ENCODE measurements around the gene MOV10L1.
A peak's percentile ranks its signal among the peaks of the same experiment; 100 is the strongest.
"Not testable (repeated sequence)": the region's sequence is repeated elsewhere in the genome, so short reads cannot be mapped to it uniquely, and the experiment has no call there.

The MOV10L1 gene

DNA sequence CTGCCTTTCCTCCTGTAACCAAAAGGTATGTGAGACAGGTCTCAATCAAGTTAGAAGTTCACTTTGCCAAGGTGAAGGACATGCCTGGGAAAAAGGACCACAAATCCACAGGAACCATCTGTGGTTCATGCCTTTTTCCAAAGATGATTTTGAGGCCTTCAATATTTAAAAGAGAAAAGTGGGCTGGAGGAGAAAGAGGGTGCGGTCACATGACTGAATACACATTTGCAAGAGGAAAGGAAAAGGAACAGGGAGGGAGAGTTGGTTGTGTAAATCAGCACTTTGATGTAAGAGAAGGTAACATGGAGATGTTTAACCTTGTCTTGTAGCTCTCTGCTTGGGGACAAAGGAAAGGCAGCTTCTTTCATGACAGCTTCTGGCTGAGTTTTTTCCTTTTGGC, 21.2 kb downstream of the MOV10L1 start:
- no peak for DNase-seq

DNA sequence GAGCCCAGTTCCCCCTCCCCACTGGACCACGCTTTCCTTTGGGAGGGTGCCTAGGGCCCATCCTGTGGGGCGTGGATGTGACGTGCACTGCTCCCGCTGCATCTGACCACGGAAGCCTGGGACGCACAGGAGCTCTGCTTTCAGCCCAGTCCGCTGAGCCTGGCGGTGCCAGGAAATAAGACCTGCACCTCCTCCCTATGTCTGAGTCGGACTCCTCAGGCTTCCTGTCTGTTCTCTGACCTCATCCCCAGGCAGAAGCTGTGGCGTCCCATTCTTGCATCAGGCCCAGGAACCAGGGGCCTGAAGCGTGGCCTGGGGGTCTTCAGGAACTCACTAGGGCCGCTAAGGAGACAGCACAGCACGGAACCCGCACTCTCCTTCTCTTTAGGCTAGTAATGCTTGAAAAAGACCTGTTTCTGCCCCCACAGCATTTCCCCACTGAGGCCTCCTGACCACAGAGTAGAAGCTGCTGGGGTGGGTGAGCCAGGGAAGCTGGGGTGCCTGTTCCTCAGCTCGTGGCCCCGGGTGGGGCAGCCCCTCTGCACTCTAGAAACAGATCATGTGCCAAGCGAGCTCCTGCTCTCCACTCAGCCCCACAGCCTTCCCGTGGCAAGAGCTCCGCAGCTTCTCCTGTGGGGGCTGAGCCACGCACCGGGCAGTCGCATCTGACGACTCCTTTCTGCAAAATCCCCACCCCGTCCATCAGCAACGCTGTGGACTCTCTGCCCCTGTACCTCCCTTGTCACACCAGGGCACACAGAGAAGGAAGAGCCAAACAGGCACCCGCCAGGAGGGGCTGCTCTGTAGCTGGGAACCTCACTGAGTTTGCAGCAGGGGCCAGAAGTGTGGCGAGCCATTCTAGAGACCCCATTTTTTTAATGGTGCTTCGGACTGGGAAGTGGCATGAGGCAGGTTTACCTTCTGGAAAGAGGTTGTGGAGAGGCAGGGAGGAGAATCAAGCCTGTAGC, 22.6 kb downstream of the MOV10L1 start:
- peak; percentile 27 for DNase-seq

DNA sequence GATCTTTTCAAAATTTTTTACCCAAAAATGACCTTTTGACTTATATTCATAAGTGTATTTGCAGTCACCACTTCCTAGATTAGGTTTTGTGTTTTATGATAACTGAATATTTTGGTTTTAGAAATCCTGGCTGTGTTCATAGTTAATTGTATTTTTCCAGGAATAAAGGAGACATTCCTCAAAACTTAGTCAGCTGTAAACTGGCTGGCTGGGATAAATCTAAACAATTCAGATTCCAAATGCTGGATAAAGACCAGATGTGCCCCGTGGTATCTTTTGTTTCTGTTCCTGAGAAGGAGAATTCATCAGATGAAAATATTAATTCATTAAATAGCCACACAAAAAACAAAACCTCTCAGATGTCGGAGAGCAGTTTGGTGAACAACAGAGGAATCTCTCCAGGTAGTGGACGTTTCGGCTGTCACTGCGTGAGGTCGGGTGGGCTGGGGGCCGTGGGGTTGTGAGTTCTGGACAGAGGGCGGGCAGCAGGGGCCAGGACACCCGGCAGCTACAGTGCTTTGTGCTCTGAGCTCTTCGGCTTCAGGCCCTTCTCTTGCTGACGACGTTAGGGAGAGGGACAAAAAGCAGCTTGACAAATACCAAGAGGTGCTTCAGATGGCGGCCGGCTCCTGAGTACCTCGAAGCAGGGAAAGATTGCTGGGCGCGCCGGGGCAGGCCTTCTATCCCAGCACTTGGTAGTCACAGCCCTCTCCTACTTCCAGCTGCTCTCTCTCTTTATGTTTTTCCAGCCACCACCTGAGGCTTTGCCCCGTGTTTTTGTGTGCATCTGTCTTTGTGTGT, 24.6 kb downstream of the MOV10L1 start:
- no peak for DNase-seq

DNA sequence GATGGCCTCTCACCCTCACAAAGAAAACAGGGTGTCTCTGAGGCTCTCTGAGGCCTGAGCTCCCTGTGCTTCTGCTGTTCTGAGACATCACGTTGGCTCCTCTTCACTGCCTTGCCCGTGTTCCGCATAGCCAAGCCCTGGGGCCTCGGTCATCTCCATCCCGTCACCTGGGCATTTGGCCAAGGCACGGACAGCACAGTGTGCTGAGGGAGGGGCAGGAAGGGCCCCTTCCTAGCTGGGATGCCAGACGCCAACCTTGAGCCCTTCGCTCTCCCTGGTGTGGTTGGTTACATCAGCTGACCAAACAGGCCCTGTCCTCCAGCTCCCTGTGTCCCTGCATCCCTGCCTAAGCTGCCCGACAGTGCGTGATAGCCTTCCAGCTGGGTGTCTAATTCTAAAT, 25.9 kb downstream of the MOV10L1 start:
- DNase-seq, result no peak

DNA sequence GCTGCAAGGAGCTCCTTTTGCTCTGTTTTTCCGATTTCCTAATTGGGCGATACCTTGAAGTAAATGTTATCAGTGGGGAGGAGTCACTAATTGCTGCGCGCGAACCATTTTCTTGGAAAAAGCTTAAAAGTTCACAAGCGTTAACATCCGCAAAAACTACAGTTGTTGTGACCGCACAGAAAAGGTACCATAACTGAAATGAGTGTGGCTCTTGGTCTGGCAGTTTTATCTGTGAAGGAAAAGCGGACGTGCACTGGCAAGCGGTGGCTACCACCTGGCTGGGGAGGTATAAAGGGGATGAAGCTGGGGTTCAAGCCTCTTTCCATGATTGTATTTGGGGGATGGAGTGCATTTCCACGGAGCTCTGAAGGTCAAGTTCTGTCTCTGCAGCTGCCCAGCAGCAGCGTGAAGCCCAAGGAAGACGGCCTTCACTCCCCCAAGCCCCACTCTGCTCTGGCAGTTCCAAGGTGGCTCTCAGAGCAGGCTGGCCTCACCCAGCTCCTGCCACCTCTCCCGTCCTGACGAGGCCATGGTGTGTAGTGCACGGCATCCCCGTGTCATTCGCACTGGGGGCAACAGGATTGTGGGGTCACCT, 27.5 kb downstream of the MOV10L1 start:
- DNase-seq, result no peak

DNA sequence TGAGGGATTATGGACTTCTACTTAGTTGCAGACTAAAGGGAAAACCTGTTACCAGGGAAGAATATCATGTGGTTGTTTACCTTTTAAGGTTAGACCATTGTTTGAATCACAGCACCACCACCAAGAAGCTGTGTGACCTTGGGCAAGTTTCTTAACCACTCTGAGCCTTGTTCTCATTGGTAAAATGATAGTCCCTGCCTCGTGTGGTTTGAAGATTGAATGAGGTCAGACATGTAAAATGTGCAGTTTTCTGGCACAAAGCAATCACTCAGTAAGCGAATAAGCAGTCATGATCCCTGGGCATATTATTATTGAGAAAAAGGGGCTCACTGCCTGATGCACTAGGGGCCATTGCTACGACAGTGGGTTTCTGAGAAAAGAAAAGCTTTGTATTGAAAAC, 28.3 kb downstream of the MOV10L1 start:
- no peak for DNase-seq

DNA sequence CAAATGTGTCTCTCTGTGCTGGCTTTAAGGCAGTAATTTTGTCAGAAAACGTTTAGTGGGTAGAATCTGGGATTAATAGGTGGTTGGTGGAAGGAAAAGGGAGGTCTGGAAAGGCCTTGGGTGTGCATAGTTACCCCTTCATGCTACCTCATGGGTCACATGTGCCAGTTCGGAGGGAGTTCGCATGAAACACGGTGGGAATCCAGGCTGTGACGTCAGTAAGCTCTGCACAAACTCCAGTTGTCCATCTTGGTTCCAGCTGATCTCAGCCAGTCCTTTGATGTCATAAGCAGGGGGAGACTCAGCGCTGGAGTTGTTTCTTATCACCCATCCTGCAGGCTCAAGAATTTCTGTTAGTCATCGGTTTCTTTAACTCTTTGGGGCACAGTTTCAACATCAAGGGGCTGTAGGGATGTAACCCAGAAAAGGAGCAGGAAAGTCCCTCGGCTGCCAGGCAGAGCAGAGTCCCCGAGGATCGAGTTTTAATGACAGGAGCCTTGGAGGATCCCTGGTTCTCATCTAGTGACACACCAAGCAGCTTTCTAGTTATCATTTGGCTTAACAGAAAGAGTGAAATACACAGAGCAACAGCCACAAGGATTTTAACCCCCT, 28.9 kb downstream of the MOV10L1 start:
- no peak for DNase-seq

DNA sequence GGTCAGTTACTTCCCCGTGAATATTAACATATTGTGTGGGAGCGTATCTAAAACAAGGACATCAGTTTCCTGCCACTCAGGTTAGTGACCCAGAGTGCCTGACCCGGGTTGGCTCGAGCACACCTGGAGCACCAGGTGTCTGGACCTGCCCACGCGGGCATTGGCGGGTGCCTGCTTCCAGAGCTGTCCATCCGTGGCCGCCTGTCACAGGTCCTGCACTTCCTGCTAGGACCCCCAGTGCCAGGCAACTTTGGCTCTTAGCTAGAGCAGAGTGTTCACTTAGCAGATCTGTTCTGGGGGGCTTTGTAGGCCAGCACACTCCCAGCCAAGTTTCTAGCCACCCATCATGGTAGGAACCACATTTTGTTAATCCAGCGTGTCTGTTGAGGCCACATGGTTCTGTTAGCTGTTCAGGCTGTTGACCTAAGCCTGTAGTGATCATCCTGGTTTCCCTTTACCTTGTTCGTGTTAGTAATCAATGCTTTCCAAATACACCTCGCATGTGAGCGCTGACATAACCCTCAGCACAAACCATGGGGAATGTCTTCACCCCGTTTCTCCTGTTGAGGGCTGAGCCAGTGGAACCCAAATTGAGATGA, 29.5 kb downstream of the MOV10L1 start:
- no peak for DNase-seq

DNA sequence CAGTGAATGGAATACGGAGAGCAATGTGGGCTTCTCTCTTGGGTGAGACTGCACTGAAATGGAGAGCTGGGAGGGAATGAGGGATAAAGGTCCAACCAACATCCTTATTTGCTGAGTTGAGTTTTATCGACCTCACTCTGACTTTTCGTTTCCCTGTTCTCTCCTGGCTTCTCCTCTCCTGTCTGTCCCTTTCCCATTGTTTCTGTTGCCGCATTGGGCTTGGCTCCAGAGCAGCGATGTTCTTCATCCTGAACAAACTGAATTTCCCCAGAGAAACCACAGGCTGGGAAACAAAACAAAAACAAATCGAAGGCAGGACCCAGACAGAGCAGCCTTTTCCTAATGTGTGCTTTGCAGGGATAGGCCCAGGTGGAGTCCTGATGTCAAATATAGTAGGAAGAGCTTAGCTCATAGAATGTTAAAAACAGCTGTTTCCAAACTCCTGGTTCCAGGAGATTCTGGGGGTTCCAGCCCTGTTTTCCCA, 30.0 kb downstream of the MOV10L1 start:
- no peak for DNase-seq

DNA sequence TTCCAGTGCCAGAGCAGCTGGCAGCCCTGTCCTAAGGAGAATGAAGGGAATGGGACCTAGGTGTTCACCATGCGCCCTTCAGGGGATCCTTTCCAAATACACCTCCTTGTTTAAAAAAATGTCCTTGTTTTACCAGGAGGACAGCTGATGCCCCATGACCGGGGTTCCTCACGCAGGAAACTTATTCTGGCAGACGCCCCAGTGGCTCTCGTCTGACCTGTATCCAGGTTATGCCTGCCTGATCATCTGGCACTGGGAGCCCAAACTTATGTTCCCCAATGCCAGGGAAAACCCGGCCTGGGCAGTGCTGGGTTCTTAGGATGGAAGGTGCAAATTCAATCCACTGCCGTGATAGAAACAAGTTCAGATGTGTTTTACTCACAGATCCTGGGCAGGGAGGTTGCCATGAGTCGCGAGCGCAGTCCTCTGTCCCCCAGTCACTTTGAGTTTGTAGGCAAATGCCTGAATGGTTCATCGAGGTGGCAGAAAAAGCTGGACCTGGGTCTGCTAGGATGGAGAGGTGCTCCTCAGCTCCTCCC, 31.5 kb downstream of the MOV10L1 start:
- DNase-seq, result no peak

DNA sequence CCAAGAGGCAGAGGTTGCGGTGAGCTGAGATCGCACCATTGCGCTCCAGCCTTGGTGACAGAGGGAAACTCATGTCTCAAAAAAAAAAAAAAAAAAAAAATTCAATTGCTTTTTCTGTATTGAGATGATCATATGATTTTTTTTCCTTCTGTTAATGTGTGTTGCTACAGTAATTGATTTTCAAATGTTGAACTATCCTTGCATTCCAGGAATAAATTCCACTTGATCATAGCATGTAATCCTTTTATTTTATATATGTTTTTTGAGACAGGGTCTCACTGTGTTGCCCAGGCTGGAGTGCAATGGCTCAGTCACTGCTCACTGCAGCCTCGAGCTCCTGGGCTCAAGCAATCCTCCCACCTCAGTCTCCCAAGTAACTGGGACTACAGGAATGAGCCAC, 33.3 kb downstream of the MOV10L1 start:
- DNase-seq, result no peak

DNA sequence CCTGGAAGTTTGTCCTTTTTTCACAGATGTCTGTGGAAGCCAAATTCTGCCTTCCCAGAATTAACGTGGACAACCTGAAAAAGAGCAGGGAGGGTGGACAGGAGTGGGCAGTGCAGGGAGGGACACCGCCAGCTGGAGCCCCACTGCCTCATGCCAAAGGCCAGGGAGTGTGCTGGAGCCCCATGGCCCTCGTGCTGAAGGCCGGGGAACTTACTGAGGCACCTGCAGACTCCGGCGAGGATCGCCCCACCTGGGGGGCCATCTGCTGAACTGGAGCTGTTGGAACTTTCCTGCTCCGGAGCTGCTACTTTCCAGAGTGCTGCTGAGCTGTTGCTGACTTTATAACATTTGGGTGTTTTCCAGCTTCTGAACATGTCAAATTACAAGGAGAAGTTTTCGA, 35.2 kb downstream of the MOV10L1 start:
- no peak for DNase-seq

DNA sequence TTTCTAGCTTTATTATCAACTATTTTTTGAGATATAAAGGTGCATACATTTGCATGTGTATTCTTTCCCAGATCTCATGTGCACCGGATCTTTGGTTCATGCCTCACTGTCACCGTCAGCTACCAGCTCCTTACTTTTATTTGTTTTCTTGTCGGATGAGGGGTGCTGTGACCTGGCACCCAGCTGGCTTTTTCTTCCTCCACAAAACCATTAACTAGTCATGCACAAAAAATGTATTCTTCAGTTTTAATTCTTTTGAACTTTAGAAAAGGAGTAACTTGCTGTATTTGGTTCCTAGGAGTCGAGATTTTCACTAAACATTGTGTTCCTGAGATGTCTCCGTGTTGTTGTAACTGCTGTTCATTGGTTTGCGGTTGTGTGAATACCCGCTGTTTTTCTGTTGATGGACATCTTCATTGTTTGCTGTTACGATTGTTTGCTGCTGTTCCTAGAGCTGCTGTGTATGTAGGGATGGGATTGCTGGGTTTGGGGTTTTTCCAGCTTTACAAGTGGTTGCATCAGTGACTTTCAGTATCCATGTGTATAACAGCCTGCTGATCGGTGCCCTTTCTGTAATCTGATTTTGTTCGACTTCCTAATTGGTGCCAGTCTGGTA, 39.4 kb downstream of the MOV10L1 start:
- DNase-seq, result no peak

DNA sequence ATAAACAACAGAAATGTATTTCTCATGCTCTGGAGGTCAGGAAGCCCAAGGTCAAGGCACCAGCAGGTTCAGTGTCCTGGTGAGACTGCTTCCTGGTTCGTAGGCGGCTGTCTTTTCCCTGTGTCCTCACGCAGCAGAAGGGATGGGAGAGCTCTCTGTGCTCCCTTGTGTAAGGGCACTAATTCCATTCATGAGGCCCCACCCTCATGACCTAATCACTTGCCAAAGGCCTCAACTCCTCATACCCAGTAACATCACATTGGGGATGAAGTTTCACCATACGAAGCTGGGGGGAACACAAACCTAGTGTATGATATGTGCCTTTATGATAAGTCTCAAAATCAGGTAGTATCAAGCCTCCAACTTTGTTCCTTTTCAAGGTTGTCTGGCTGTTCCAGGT, 42.1 kb downstream of the MOV10L1 start:
- no peak for DNase-seq

DNA sequence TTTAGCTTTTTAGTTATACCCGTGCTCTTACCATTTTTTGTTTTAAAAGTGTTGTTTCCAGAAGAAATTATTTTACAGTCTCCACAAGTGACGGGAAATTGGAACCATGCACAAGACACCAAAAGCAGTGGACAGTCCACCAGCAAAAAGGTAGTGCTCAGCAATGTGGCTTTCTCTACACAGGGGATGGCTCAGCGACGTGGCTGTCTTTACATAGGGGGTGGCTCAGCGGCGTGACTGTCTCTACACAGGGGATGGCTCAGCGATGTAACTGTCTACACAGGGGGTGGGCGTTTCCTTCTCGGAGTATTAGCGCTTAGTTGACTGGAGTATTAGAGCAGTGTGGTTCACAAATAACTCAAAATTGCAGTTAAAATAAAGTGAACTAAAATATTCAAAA, 44.7 kb downstream of the MOV10L1 start:
- DNase-seq, result no peak

DNA sequence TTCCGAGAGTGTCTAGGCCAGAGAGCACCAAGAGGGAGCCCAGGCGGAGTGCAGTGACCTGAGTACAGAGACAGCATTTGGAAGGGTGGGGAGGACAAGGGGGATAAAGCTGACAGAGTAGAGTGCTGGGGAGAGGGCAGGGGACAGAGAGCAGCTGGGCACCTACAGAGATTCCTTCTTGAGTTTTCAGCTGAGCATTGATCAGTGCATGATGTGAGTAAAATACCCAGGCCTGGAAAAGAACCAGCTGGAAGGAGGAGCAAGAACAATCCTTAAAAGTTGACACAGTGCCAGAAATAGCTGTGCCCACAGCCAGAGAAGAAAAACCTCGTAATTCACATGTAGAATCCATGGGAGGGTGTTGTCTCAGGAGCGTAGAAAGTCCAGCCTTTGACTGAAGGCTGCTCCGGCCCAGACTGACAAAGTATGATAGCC, 46.8 kb downstream of the MOV10L1 start:
- no peak for DNase-seq

DNA sequence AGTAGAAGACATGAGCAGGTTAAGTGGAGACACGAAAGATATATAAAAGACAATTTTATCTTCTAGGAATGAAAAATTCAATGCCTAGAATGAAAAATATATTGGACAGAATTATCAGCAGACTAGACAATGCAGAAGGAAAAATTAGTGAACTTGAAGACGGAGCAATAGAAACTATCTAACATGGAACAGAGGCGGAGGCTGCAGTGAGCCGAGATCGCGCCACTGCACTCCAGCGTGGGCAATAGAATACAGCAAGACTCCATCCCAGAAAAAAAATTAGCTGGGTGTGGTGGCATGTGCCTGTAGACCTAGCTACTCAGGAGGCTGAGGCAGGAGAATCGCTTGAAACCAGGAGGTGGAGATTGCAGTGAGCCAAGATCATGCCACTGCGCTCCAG, 47.5 kb downstream of the MOV10L1 start:
- not testable (repeated sequence) for DNase-seq

DNA sequence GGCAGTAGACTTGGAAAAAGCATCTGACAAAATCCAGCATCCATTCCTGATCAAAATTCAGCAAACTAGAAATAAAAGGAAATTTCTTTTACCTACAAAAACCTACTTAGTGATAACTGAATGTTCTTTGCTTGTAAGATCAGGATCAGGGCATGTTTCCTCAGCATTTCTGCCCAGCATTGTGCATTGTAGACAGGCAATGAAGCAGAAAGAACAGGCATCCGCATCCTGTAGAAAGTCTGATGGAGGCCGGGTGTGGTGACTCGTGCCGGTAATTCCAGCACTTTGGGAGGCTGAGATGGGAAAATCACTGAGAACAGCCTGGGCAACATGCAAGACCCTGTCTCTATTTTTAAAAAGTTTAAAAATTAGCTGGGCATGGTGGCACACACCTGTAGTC, 48.2 kb downstream of the MOV10L1 start:
- no peak for DNase-seq

DNA sequence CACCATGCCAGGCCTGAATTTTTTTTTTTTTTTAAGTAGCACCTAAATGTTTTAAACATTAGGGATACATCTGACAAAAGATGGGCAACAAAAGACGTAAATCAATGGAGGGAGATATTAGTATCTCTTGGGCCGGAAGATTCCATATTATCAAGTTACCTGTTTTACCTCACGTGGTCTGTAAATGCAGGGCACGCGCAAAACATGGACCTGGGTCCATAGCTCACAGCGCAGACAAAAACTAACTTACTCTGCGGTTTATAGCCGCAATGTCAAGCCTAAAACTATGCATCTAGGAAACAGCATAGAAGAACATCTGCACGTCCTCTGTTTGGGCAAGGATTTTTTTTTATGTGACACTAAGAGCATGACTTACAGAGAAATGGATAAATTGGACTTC, 49.2 kb downstream of the MOV10L1 start:
- no peak for DNase-seq

DNA sequence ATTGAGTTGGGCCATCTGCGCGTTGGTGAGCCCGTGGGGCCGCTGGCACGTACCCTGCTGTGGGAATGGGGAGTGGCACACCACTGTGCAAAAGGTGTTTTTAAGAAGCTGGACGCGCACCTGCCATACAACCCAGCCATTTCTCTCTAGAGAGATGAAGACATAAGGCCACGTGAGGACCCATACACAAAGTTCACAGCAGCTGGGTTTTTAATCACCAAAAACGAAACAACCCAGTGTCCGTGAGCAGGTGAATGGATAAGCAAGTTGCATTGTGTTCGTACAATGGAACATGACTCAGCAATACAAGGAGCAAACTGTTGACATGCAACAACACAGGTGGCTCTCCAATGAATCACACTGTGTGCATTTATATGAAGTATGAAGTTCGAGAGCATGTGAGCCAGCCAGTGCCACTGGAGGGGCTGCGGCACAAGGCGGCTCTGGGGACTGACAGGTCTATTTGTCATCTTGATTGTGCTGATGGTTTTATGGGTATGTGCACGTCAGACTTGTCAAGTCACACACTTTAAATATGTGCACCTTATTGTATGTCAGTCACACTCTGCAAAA, 50.1 kb downstream of the MOV10L1 start:
- DNase-seq, result peak; percentile 95

DNA sequence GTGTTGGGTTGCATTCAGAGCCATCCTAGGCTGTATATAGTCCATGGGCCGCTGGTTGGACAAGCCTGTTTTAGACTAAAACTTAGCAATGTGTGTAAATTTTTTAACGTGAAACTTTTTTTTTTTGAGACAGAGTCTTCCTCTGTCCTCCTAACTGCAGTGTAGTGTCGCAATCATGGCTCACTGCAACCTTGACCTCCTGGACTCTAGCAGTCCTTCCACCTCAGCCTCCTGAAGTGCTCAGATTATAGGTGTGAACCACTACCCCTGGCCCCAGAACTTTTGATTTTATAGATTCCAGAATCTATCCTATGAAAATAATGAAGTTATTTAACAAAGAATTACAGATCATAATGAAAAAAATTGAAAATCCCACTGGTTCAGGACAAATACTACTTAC, 50.8 kb downstream of the MOV10L1 start:
- peak; percentile 50 for DNase-seq

Measured in DMS53 (cell line).